ENCODE results near the gene LRWD1.

DNA sequence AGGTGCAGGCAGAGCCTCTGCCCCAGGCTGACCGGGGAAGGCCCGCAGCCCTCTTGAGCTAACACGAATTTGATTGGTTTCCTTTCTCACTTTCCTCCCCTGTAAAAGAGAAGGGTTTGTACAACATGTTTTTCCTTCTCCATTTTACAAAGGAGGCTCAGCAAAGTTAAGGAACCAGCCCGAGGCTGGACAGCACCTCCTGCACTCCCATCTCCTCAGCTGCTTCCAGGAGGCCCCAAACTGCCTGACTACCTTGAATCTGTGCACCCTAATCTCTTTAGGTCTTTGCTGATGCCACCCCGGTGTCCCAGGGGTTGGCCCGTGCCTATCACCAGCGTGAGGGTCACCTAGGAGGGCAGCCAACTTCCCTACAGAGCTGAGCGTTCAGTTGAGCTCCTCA lies 4.3 kb upstream of the LRWD1 start:
- TF ChIP-seq, protein P1, sequence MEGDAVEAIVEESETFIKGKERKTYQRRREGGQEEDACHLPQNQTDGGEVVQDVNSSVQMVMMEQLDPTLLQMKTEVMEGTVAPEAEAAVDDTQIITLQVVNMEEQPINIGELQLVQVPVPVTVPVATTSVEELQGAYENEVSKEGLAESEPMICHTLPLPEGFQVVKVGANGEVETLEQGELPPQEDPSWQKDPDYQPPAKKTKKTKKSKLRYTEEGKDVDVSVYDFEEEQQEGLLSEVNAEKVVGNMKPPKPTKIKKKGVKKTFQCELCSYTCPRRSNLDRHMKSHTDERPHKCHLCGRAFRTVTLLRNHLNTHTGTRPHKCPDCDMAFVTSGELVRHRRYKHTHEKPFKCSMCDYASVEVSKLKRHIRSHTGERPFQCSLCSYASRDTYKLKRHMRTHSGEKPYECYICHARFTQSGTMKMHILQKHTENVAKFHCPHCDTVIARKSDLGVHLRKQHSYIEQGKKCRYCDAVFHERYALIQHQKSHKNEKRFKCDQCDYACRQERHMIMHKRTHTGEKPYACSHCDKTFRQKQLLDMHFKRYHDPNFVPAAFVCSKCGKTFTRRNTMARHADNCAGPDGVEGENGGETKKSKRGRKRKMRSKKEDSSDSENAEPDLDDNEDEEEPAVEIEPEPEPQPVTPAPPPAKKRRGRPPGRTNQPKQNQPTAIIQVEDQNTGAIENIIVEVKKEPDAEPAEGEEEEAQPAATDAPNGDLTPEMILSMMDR (conservative IDR thresholded peaks at IDR 0.05; ENCODE audit: low read depth, low read length): no peak
- TF ChIP-seq POLR2A (IDR thresholded peaks at IDR 0.05; ENCODE audit: low read depth, low read length) (no peak), MAFK (IDR thresholded peaks at IDR 0.05; ENCODE audit: low read depth, low read length) (no peak), MXI1 (IDR thresholded peaks at IDR 0.05; ENCODE audit: borderline replicate concordance, low read depth, low read length) (no peak), CHD1 (IDR thresholded peaks at IDR 0.05; ENCODE audit: low read depth, low read length) (no peak), RAD21 (IDR thresholded peaks at IDR 0.05; ENCODE audit: low read length) (no peak), FOS (IDR thresholded peaks at IDR 0.05; ENCODE audit: low read depth, low read length) (no peak), MAZ (IDR thresholded peaks at IDR 0.05; ENCODE audit: borderline replicate concordance, low read depth, low read length) (no peak), BHLHE40 (IDR thresholded peaks at IDR 0.05; ENCODE audit: low read depth, low read length) (no peak), CEBPB (IDR thresholded peaks at IDR 0.05; ENCODE audit: low read depth, low read length) (no peak), RFX5 (IDR thresholded peaks at IDR 0.05; ENCODE audit: low read depth, low read length) (no peak), RCOR1 (IDR thresholded peaks at IDR 0.05; ENCODE audit: insufficient replicate concordance, low read length) (no peak)
- TF ChIP-seq, protein P2, sequence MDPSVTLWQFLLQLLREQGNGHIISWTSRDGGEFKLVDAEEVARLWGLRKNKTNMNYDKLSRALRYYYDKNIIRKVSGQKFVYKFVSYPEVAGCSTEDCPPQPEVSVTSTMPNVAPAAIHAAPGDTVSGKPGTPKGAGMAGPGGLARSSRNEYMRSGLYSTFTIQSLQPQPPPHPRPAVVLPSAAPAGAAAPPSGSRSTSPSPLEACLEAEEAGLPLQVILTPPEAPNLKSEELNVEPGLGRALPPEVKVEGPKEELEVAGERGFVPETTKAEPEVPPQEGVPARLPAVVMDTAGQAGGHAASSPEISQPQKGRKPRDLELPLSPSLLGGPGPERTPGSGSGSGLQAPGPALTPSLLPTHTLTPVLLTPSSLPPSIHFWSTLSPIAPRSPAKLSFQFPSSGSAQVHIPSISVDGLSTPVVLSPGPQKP (IDR thresholded peaks at IDR 0.05; ENCODE audit: borderline replicate concordance, low read depth, low read length): no peak
- TF ChIP-seq, protein P3, sequence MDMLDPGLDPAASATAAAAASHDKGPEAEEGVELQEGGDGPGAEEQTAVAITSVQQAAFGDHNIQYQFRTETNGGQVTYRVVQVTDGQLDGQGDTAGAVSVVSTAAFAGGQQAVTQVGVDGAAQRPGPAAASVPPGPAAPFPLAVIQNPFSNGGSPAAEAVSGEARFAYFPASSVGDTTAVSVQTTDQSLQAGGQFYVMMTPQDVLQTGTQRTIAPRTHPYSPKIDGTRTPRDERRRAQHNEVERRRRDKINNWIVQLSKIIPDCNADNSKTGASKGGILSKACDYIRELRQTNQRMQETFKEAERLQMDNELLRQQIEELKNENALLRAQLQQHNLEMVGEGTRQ (IDR thresholded peaks at IDR 0.05; ENCODE audit: low read depth, low read length): no peak

All from IMR-90 (cell line).